K562 (cell line): ENCODE results near the gene TUB. TPM values are rescaled to one million over a fixed set of nuclear protein-coding genes. Genes with fewer than 3 reads are reported as not detected.

Source experiments
- ATAC-seq: fragments of 200-7000 bp; cut with Tn5 transposase; 3 replicates; pipeline ENCODE4 v1.9.1; 2020; ENCODE audit warnings: moderate library complexity
- BruUV-seq: library from RNA; stranded (reverse); fragments of 400-500 nt; replicated peaks from 2 replicates; lab custom pipeline; 2021; lab: Mats Ljungman, UMichigan
- CTCF ChIA-PET: fragments of 300-600 bp; formaldehyde crosslinking; extraction: SDS; loops from one replicate; lab custom pipeline; 2021; ENCODE audit warnings: low intra/inter-chr PET ratio; lab: Yijun Ruan, JAX
- POLR2A ChIA-PET: fragments of 300-600, 350-650 bp; sonication (Branson Sonifier 250); formaldehyde crosslinking; extraction: SDS; loops from one replicate; lab custom pipeline; 2021; ENCODE audit warnings: antibody characterized with exemption, inconsistent platforms; lab: Yijun Ruan, JAX
- DNase-seq, 4 experiments: peaks; one replicate each; pipeline versions ENCODE4 v3.0.0 to v3.0.0-alpha.2; 2011 to 2018; ENCODE audit warnings: low spot score in 3 of 4, mixed read lengths in 3 of 4; ENCODE audit errors: extremely low read depth in 1 of 4
- FAIRE-seq: peaks from 2 replicates; lab custom pipeline; 2011; peaks lifted over from hg19 to GRCh38; lab: Jason Lieb, UNC
- H2AFZ ChIP-seq: 2 replicates; pipeline ENCODE4 v1.6.0; 2011; ENCODE audit warnings: low read depth, low read length, control low read depth, inconsistent platforms
- H3K27ac ChIP-seq: fragments of 200-600 bp; 3 replicates; pipeline ENCODE4 v1.8.0; 2011; ENCODE audit warnings: low read depth, mild to moderate bottlenecking, control low read depth, inconsistent platforms, low read length, moderate library complexity, mixed read lengths; ENCODE audit errors: extremely low read depth
- H3K27me3 ChIP-seq, 2 experiments: fragments of 300-600 bp in 1 of 2; 2 replicates in 1 of 2; 3 replicates in 1 of 2; pipeline versions ENCODE4 v1.6.0 to v1.8.0; 2011; ENCODE audit warnings: inconsistent platforms in 2 of 2, low read length in 2 of 2, mild to moderate bottlenecking in 1 of 2, mixed read lengths in 1 of 2, moderate library complexity in 1 of 2; ENCODE audit not compliant: control insufficient read depth in 2 of 2, insufficient read depth in 2 of 2
- H3K36me3 ChIP-seq: fragments of 300-600 bp; 3 replicates; pipeline ENCODE4 v1.8.0; 2011; ENCODE audit warnings: mild to moderate bottlenecking, low read length, inconsistent platforms; ENCODE audit not compliant: control insufficient read depth, insufficient read depth
- H3K4me1 ChIP-seq, 2 experiments: fragments of 200-600 bp in 1 of 2; replicated peaks in 1 of 2; 2 replicates in 1 of 2; 3 replicates in 1 of 2; pipeline versions ENCODE4 v1.5.1 to v1.8.0; 2011; ENCODE audit warnings: inconsistent platforms in 2 of 2, low read length in 2 of 2, mild to moderate bottlenecking in 1 of 2, mixed read lengths in 1 of 2, moderate library complexity in 1 of 2; ENCODE audit not compliant: control insufficient read depth in 2 of 2, insufficient read depth in 2 of 2
- H3K4me2 ChIP-seq: 2 replicates; pipeline ENCODE4 v1.6.1; 2011; ENCODE audit warnings: low read length, control low read depth, inconsistent platforms, mixed read lengths; ENCODE audit not compliant: insufficient read depth
- H3K4me3 ChIP-seq: fragments of 200-600 bp; sonication (generic), shearing (Covaris generic); 2 replicates; pipeline ENCODE4 v1.5.1; 2016; ENCODE audit warnings: control low read depth, inconsistent platforms
- H3K79me2 ChIP-seq: fragments of 200-600 bp; 3 replicates; pipeline ENCODE4 v1.8.0; 2011; ENCODE audit warnings: low read length, inconsistent platforms; ENCODE audit not compliant: control insufficient read depth, insufficient read depth
- H3K9ac ChIP-seq, 2 experiments: 2 replicates each; pipeline versions ENCODE4 v1.6.0 to v1.6.1; 2011; ENCODE audit warnings: low read depth in 2 of 2, low read length in 2 of 2, control low read depth in 1 of 2, inconsistent platforms in 1 of 2, mild to moderate bottlenecking in 1 of 2, mixed read lengths in 1 of 2; ENCODE audit not compliant: insufficient read depth in 1 of 2
- H3K9me1 ChIP-seq: one replicate; pipeline ENCODE4 v1.6.0; 2011; ENCODE audit warnings: inconsistent platforms, mild to moderate bottlenecking, low read length, moderate library complexity; ENCODE audit not compliant: control insufficient read depth, insufficient read depth
- H3K9me3 ChIP-seq: replicated peaks from 2 replicates; pipeline ENCODE4 v1.5.1; 2011; ENCODE audit warnings: low read depth, low read length, inconsistent platforms; ENCODE audit not compliant: control insufficient read depth, insufficient read depth
- H4K20me1 ChIP-seq: replicated peaks from 2 replicates; pipeline ENCODE4 v1.6.1; 2011; ENCODE audit warnings: low read length, inconsistent platforms, mixed read lengths; ENCODE audit not compliant: control insufficient read depth, insufficient read depth
- DDX20 ChIP-seq: fragments of 450-650 bp; IDR thresholded peaks from 2 replicates; pipeline ENCODE4 v1.6.1; 2016; ENCODE audit warnings: missing genetic modification characterization, low read depth, mild to moderate bottlenecking, missing compliant biosample characterization, moderate library complexity
- JUNB ChIP-seq: fragments of 450-650 bp; formaldehyde crosslinking; conservative IDR thresholded peaks from 2 replicates; pipeline ENCODE4 v1.4.0; 2020; ENCODE audit warnings: mild to moderate bottlenecking
- NFIC ChIP-seq: fragments of 450-650 bp; IDR thresholded peaks from 2 replicates; pipeline ENCODE4 v1.6.1; 2017; ENCODE audit warnings: mild to moderate bottlenecking, inconsistent platforms
- PHF8 ChIP-seq: fragments of 200-600 bp; sonication (generic); IDR thresholded peaks from 2 replicates; pipeline ENCODE4 v1.6.1; 2012; ENCODE audit warnings: mixed run types, mild to moderate bottlenecking, inconsistent platforms, low read length, moderate library complexity, borderline replicate concordance
- RFX1 ChIP-seq: fragments of 450-650 bp; IDR thresholded peaks from 2 replicates; pipeline ENCODE4 v1.6.1; 2016; ENCODE audit warnings: mild to moderate bottlenecking, moderate library complexity
- ZBTB17 ChIP-seq: fragments of 450-650 bp; formaldehyde crosslinking; IDR thresholded peaks from 2 replicates; pipeline ENCODE4 v1.4.0; 2020; ENCODE audit warnings: mild to moderate bottlenecking
- ZMIZ1 ChIP-seq, 2 experiments: fragments of 150-350 bp in 1 of 2; IDR thresholded peaks; 2 replicates each; pipeline ENCODE4 v1.6.1; 2012 to 2016; ENCODE audit warnings: low read depth in 2 of 2, low read length in 2 of 2, mild to moderate bottlenecking in 1 of 2, moderate library complexity in 1 of 2
- WGBS: fragments of 100-300 bp; shearing (Covaris generic); methylation state at CpG from one replicate; pipeline ENCODE4 v1.1.6; 2016; ENCODE audit warnings: low coverage, mixed read lengths; ENCODE audit not compliant: insufficient coverage; ENCODE audit errors: missing lambda C conversion rate; 5-methylcytosine and 5-hydroxymethylcytosine counted together
- in situ Hi-C: fragments of 300-500 bp; cut with MboI; formaldehyde crosslinking; loops from 4 replicates; pipeline ENCODE4 v1.15.0; 2018; ENCODE audit warnings: inconsistent platforms, mixed read lengths
- intact Hi-C: fragments of 100-400 bp; cut with micrococcal nuclease; formaldehyde crosslinking; loops from 2 replicates; pipeline ENCODE4 v1.14.2; 2022
- polyA plus RNA-seq, 8 experiments: library from polyadenylated mRNA; depleted of rRNA in 4 of 8; stranded (reverse) in 5 of 8; unstranded in 3 of 8; fragments of >200 nt; fragmentation: Nextera tagmentation in 2 of 8; fragmentation: Illumina TruSeq in 1 of 8; extraction: Ambion mirVana in 2 of 8; extraction: Trizol in 1 of 8; gene quantifications; 2 replicates each; pipeline versions ENCODE4 v1.2.1 to v1.2.3, GENCODE V29; 2011 to 2014; ENCODE audit warnings: inconsistent platforms in 1 of 8, missing spikeins in 1 of 8
- total RNA-seq, 7 experiments: library from RNA; depleted of rRNA in 6 of 7; stranded (reverse); fragments of >200 nt in 6 of 7; fragmentation: Illumina TruSeq in 2 of 7; extraction: Trizol in 2 of 7; gene quantifications; 2 replicates each; pipeline versions ENCODE4 v1.2.1 to v1.2.3, GENCODE V29; 2011 to 2021; ENCODE audit warnings: low replicate concordance in 1 of 7

TUB gene
- total and polyA plus RNA-seq, 9 of the 15 experiments (the other 6 are each of a cell fraction or from before 2014, with no cell fraction given): not detected

- TF ChIP-seq ZMIZ1 (IDR thresholded peaks at IDR 0.05; ENCODE audit: low read depth in 2 of 2, low read length in 2 of 2) (no peak), RFX1 (peak; percentile 60)
Observed at GRCh38 chr11:8082391-8083087, 1.5 kb downstream of the TUB start (continued).

GRCh38 chr11:8083088-8083395 lies 2.0 kb downstream of the TUB start:
- Histone ChIP-seq H3K4me1 (no peaks in the 10 kb centered on the region), H3K27me3 (peaks cover 0 to 62% of the 10 kb centered on the region in 2 experiments; a peak in 3 of 5 replicates), H3K9ac (no peak overlapping the region), H3K4me2 (no peak overlapping the region), H3K9me1 (no peaks in the 10 kb centered on the region), H2AFZ (no peak overlapping the region), H3K79me2 (no peaks in the 10 kb centered on the region), H3K36me3 (no peaks in the 10 kb centered on the region), H3K9me3 (no peaks in the 10 kb centered on the region), H3K27ac (no peak overlapping the region), H3K4me3 (no peak overlapping the region), H4K20me1 (no peaks in the 10 kb centered on the region)
- ATAC-seq (no peak), FAIRE-seq (no peak), DNase-seq (no peak)
- no TSS peak for BruUV-seq
- in situ Hi-C loops (no loop called here), intact Hi-C loops (no loop called here)
- ChIA-PET POLR2A (interaction anchor here (0.6 kb wide), 1 partner anchor 882 kb away, joined by 3 read pairs; no protein-coding TSS in a partner anchor), CTCF (no interaction called here)
- no peak for TF ChIP-seq JUNB (CRISPR knock-in tag)
- no peak for TF ChIP-seq ZBTB17 (CRISPR knock-in tag)
- no peak for TF ChIP-seq PHF8
- no peak for TF ChIP-seq NFIC
- no peak for TF ChIP-seq DDX20
- 0% methylated on average over 9 of the region's 9 CpGs for WGBS
